Upper lobe of left lung (tissue), 6 donors: ENCODE results near the gene GNS. TPM values are rescaled to one million over a fixed set of nuclear protein-coding genes. Genes with fewer than 3 reads are reported as not detected.

ENCODE experiments used
- ATAC-seq, 2 donors: fragments of 200-7000 bp; cut with Tn5 transposase; one replicate each; pipeline ENCODE4 v1.9.1; 2022; ENCODE audit warnings: mild to moderate bottlenecking in 2 of 2, moderate library complexity in 2 of 2; ENCODE audit not compliant: low FRiP score in 2 of 2
- DNase-seq, 2 donors: peaks; one replicate each; pipeline ENCODE4 v3.0.0-alpha.2; 2019 to 2020
- H3K27ac ChIP-seq, 4 donors: fragments of 200-600 bp; sonication (generic); one replicate each; pipeline ENCODE4 v1.5.1; 2016 to 2019
- H3K27me3 ChIP-seq, 4 donors: fragments of 200-600 bp; sonication (generic); one replicate each; pipeline ENCODE4 v1.5.1; 2017 to 2019
- H3K36me3 ChIP-seq, 4 donors: fragments of 200-600 bp; sonication (generic); one replicate each; pipeline ENCODE4 v1.5.1; 2016 to 2019
- H3K4me1 ChIP-seq, 4 donors: fragments of 200-600 bp; sonication (generic); one replicate each; pipeline ENCODE4 v1.5.1; 2018 to 2019
- H3K4me3 ChIP-seq, 4 donors: fragments of 200-600 bp; sonication (generic); one replicate each; pipeline ENCODE4 v1.5.1; 2017 to 2019; ENCODE audit warnings: mild to moderate bottlenecking in 2 of 4, moderate library complexity in 1 of 4
- H3K9me3 ChIP-seq, 4 donors: fragments of 200-600 bp; sonication (generic); one replicate each; pipeline ENCODE4 v1.5.1; 2018 to 2019
- CTCF ChIP-seq, 6 experiments: fragments of 450-650 bp in 4 of 6; fragments of 200-600 bp in 2 of 6; sonication (generic) in 2 of 6; IDR thresholded peaks; one replicate each; pipeline ENCODE4 v1.5.1; 2016 to 2019; ENCODE audit warnings: antibody characterized with exemption in 6 of 6
- EP300 ChIP-seq, 4 donors: sonication (generic); formaldehyde crosslinking; IDR thresholded peaks; one replicate each; pipeline ENCODE4 v1.5.1; 2017; ENCODE audit warnings: antibody characterized with exemption in 4 of 4, control low read depth in 2 of 4
- POLR2A ChIP-seq, 4 donors: fragments of 450-650 bp; IDR thresholded peaks; one replicate each; pipeline ENCODE4 v1.5.1; 2016 to 2017; ENCODE audit warnings: antibody characterized with exemption in 4 of 4, mild to moderate bottlenecking in 2 of 4
- POLR2AphosphoS5 ChIP-seq, 2 donors: sonication (generic); formaldehyde crosslinking; IDR thresholded peaks; one replicate each; pipeline ENCODE4 v1.5.1; 2017; ENCODE audit warnings: antibody characterized with exemption in 2 of 2
- WGBS, 2 donors: methylation state at CpG; one replicate each; pipeline ENCODE4 v1.1.5; 2017 to 2018; 5-methylcytosine and 5-hydroxymethylcytosine counted together
- total RNA-seq, 6 donors: library from RNA; depleted of rRNA in 4 of 6; stranded (reverse); fragments of >200 nt in 4 of 6; gene quantifications; one replicate each; pipeline versions ENCODE4 v1.1.0 to v1.2.1, GENCODE V29; 2016 to 2021
- donor health status: DM: no; HTN: no; CAD: no; lungs with moderate emphysema.
- donor health status: DM: no; HTN: yes; CAD: no; lungs with severe emphysema.

Gene GNS
- total RNA-seq, 6 donors from 2014 or later: 43.0 to 201 (median 135) TPM

GRCh38 chr12:64696080-64696741, 63.0 kb downstream of the GNS start:
- no peaks in the 10 kb centered on the region for H3K27me3 ChIP-seq
- ATAC-seq: no peak
- peak overlapping the region in 2 of 4 donors; percentile 9 to 27 for H3K27ac ChIP-seq
- H3K4me3 ChIP-seq: no peak overlapping the region
- no peak for TF ChIP-seq POLR2A (IDR thresholded peaks at IDR 0.05)
- TF ChIP-seq CTCF (IDR thresholded peaks at IDR 0.05): peak in 3 of 6 experiments; percentile 34 to 41 (median 39)
- WGBS, 2 donors: 22 to 41% methylated on average over 1 of the region's 1 CpG
- peaks cover 0 to 47% (median 7%) of the 10 kb centered on the region in 4 donors for H3K36me3 ChIP-seq
- no peak for DNase-seq
- H3K9me3 ChIP-seq: no peaks in the 10 kb centered on the region
- peaks cover 15 to 31% (median 25%) of the 10 kb centered on the region in 4 donors for H3K4me1 ChIP-seq

GRCh38 chr12:64695550-64695949, 63.7 kb downstream of the GNS start:
- H3K27me3 ChIP-seq: no peaks in the 10 kb centered on the region
- ATAC-seq: no peak
- peaks cover 15 to 29% (median 25%) of the 10 kb centered on the region in 4 donors for H3K4me1 ChIP-seq
- H3K4me3 ChIP-seq: no peak overlapping the region
- no peak for DNase-seq
- H3K27ac ChIP-seq: peak overlapping the region in 2 of 4 donors; percentile 9 to 27
- H3K36me3 ChIP-seq: peaks cover 0 to 47% (median 7%) of the 10 kb centered on the region in 4 donors
- WGBS, 2 donors: 85 to 87% methylated on average over 5 of the region's 5 CpGs
- TF ChIP-seq POLR2A (IDR thresholded peaks at IDR 0.05) (no peak), CTCF (IDR thresholded peaks at IDR 0.05) (no peak), EP300 (IDR thresholded peaks at IDR 0.05) (no peak), POLR2AphosphoS5 (IDR thresholded peaks at IDR 0.05) (no peak)
- no peaks in the 10 kb centered on the region for H3K9me3 ChIP-seq

GRCh38 chr12:64694130-64695040, 64.8 kb downstream of the GNS start:
- WGBS, 2 donors: 88 to 89% methylated on average over 18 of the region's 18 CpGs
- H3K4me1 ChIP-seq: peaks cover 15 to 29% (median 25%) of the 10 kb centered on the region in 4 donors
- no peak for DNase-seq
- H3K27me3 ChIP-seq: no peaks in the 10 kb centered on the region
- no peaks in the 10 kb centered on the region for H3K9me3 ChIP-seq
- no peak for ATAC-seq
- H3K36me3 ChIP-seq: peaks cover 0 to 49% (median 7%) of the 10 kb centered on the region in 4 donors
- TF ChIP-seq CTCF (IDR thresholded peaks at IDR 0.05): no peak
- TF ChIP-seq POLR2A (IDR thresholded peaks at IDR 0.05): no peak
- TF ChIP-seq POLR2AphosphoS5 (IDR thresholded peaks at IDR 0.05): no peak
- no peak for TF ChIP-seq EP300 (IDR thresholded peaks at IDR 0.05)
- H3K27ac ChIP-seq: no peak overlapping the region
- H3K4me3 ChIP-seq: no peak overlapping the region

GRCh38 chr12:64691795-64692583, 67.2 kb downstream of the GNS start:
- TF ChIP-seq EP300 (IDR thresholded peaks at IDR 0.05) (no peak), POLR2AphosphoS5 (IDR thresholded peaks at IDR 0.05) (no peak), CTCF (IDR thresholded peaks at IDR 0.05) (no peak), POLR2A (IDR thresholded peaks at IDR 0.05) (no peak)
- Histone ChIP-seq H3K27ac (peak overlapping the region in 1 of 4 donors; percentile 37), H3K4me1 (peaks cover 21 to 31% (median 22%) of the 10 kb centered on the region in 4 donors), H3K9me3 (no peaks in the 10 kb centered on the region), H3K27me3 (no peaks in the 10 kb centered on the region), H3K36me3 (peaks cover 0 to 59% (median 12%) of the 10 kb centered on the region in 4 donors), H3K4me3 (no peak overlapping the region)
- DNase-seq (no peak), ATAC-seq (no peak)
- WGBS, 2 donors: 48 to 65% methylated on average over 2 of the region's 2 CpGs
